WTC11 (cell line): ENCODE data around the gene BCL2A1. TPM values are rescaled to one million over a fixed set of nuclear protein-coding genes. Genes with fewer than 3 reads are reported as not detected.

Source experiments
- ATAC-seq: fragments of 200-7000 bp; cut with Tn5 transposase; 2 replicates; pipeline ENCODE4 v1.10.0; 2021; ENCODE audit warnings: mild to moderate bottlenecking, moderate library complexity
- CTCF ChIA-PET: fragments of 300-600 bp; sonication (Branson Sonifier 250); formaldehyde crosslinking; loops from one replicate; lab custom pipeline; 2021; ENCODE audit warnings: antibody characterized with exemption; lab: Charles Lee
- POLR2A ChIA-PET: fragments of 350-600 bp; sonication (Branson Sonifier 250); formaldehyde crosslinking; loops from one replicate; lab custom pipeline; 2021; ENCODE audit warnings: antibody characterized with exemption; lab: Charles Lee
- DNase-seq: peaks from one replicate; pipeline ENCODE4 v3.0.0; 2021; ENCODE audit warnings: low spot score
- H3K27ac Mint-ChIP-seq: 2 replicates; pipeline ENCODE4 v1.8.0; 2021; ENCODE audit warnings: mixed read lengths
- H3K27me3 Mint-ChIP-seq: 2 replicates; pipeline ENCODE4 v1.8.0; 2021; ENCODE audit warnings: low read depth, mild to moderate bottlenecking, moderate library complexity, mixed read lengths
- H3K36me3 Mint-ChIP-seq: 2 replicates; pipeline ENCODE4 v1.8.0; 2021; ENCODE audit warnings: mixed read lengths
- H3K4me1 Mint-ChIP-seq: 2 replicates; pipeline ENCODE4 v1.8.0; 2022; ENCODE audit warnings: mixed read lengths
- H3K4me3 Mint-ChIP-seq: 2 replicates; pipeline ENCODE4 v1.8.0; 2021; ENCODE audit warnings: mild to moderate bottlenecking, moderate library complexity, mixed read lengths
- H3K9me3 Mint-ChIP-seq: 2 replicates; pipeline ENCODE4 v1.8.0; 2021; ENCODE audit warnings: mixed read lengths
- AR ChIP-seq: fragments of 250-450 bp; sonication (Bioruptor Pico); IDR thresholded peaks from 2 replicates; pipeline ENCODE4 v1.9.0; 2021; ENCODE audit warnings: mild to moderate bottlenecking
- CBFB ChIP-seq: sonication (generic); formaldehyde crosslinking; IDR thresholded peaks from 2 replicates; pipeline ENCODE4 v1.8.1; 2022; ENCODE audit warnings: mild to moderate bottlenecking, low read depth, missing genetic modification reagents
- E2F4 ChIP-seq: sonication (generic); formaldehyde crosslinking; IDR thresholded peaks from 2 replicates; pipeline ENCODE4 v1.8.1; 2022; ENCODE audit warnings: low read depth, mild to moderate bottlenecking, moderate library complexity, missing genetic modification reagents, borderline replicate concordance
- EMX1 ChIP-seq: fragments of 250-450 bp; sonication (Bioruptor Pico); IDR thresholded peaks from 2 replicates; pipeline ENCODE4 v1.8.0; 2021; ENCODE audit warnings: mild to moderate bottlenecking
- ESRRA ChIP-seq: sonication (generic); formaldehyde crosslinking; IDR thresholded peaks from 2 replicates; pipeline ENCODE4 v1.8.1; 2022; ENCODE audit warnings: mild to moderate bottlenecking, missing genetic modification reagents, borderline replicate concordance
- FOXK1 ChIP-seq: sonication (generic); formaldehyde crosslinking; IDR thresholded peaks from 2 replicates; pipeline ENCODE4 v1.8.0; 2022; ENCODE audit warnings: mild to moderate bottlenecking, moderate library complexity, missing genetic modification reagents
- FOXP4 ChIP-seq: sonication (generic); formaldehyde crosslinking; IDR thresholded peaks from 2 replicates; pipeline ENCODE4 v1.8.0; 2022; ENCODE audit warnings: mild to moderate bottlenecking, missing genetic modification reagents
- GTF2I ChIP-seq: fragments of 250-450 bp; sonication (Bioruptor Pico); conservative IDR thresholded peaks from 2 replicates; pipeline ENCODE4 v1.4.0; 2021; ENCODE audit warnings: mild to moderate bottlenecking
- HMGA2 ChIP-seq: fragments of 250-450 bp; sonication (Bioruptor Pico); IDR thresholded peaks from 2 replicates; pipeline ENCODE4 v1.4.0; 2021; ENCODE audit warnings: mild to moderate bottlenecking, moderate library complexity
- JUN ChIP-seq: sonication (generic); formaldehyde crosslinking; IDR thresholded peaks from 2 replicates; pipeline ENCODE4 v1.8.0; 2023; ENCODE audit warnings: mild to moderate bottlenecking, missing genetic modification reagents
- MYBL2 ChIP-seq: sonication (generic); formaldehyde crosslinking; IDR thresholded peaks from 2 replicates; pipeline ENCODE4 v1.8.1; 2023; ENCODE audit warnings: mild to moderate bottlenecking, moderate library complexity, missing genetic modification reagents
- SOX15 ChIP-seq: fragments of 250-450 bp; sonication (Bioruptor Pico); IDR thresholded peaks from 2 replicates; pipeline ENCODE4 v1.9.0; 2021; ENCODE audit warnings: mild to moderate bottlenecking
- SP1 ChIP-seq: sonication (generic); formaldehyde crosslinking; conservative IDR thresholded peaks from 2 replicates; pipeline ENCODE4 v1.8.1; 2022; ENCODE audit warnings: missing genetic modification reagents
- TCF7 ChIP-seq: sonication (generic); formaldehyde crosslinking; IDR thresholded peaks from 2 replicates; pipeline ENCODE4 v1.8.0; 2022; ENCODE audit warnings: mild to moderate bottlenecking, low read depth, missing genetic modification reagents, moderate library complexity
- USF1 ChIP-seq: sonication (generic); formaldehyde crosslinking; IDR thresholded peaks from 2 replicates; pipeline ENCODE4 v1.8.0; 2022; ENCODE audit warnings: mild to moderate bottlenecking, missing genetic modification reagents
- ZBTB21 ChIP-seq: sonication (generic); formaldehyde crosslinking; IDR thresholded peaks from 2 replicates; pipeline ENCODE4 v1.8.1; 2023; ENCODE audit warnings: mild to moderate bottlenecking, missing genetic modification reagents, borderline replicate concordance
- ZMAT4 ChIP-seq: fragments of 250-450 bp; sonication (Bioruptor Pico); IDR thresholded peaks from 2 replicates; pipeline ENCODE4 v1.9.0; 2021; ENCODE audit warnings: mild to moderate bottlenecking
- ZNF423 ChIP-seq: fragments of 250-450 bp; sonication (Bioruptor Pico); IDR thresholded peaks from 2 replicates; pipeline ENCODE4 v2.1.2; 2022; ENCODE audit warnings: mild to moderate bottlenecking, moderate library complexity
- ZNF532 ChIP-seq: fragments of 250-450 bp; sonication (Bioruptor Pico); IDR thresholded peaks from 2 replicates; pipeline ENCODE4 v1.9.0; 2021; ENCODE audit warnings: mild to moderate bottlenecking, borderline replicate concordance
- ZNF671 ChIP-seq: fragments of 250-450 bp; sonication (Bioruptor Pico); IDR thresholded peaks from 2 replicates; pipeline ENCODE4 v1.8.0; 2021; ENCODE audit warnings: mild to moderate bottlenecking
- total RNA-seq: library from RNA; stranded (reverse); gene quantifications from 3 replicates; pipeline ENCODE4 v1.2.3, GENCODE V29; 2021

The BCL2A1 gene
- total RNA-seq, 1 experiment from 2014 or later, result 0.28 TPM

GRCh38 chr15:79939399-79939798, 31.6 kb downstream of the BCL2A1 start:
- ATAC-seq (no peak), DNase-seq (no peak)
- ChIA-PET CTCF (no interaction called here), POLR2A (no interaction called here)
- Mint-ChIP-seq H3K36me3 (0 out of 2 replicates have a peak, but pooled peaks cover 3% of the 10 kb centered on the region), H3K4me3 (no peak overlapping the region), H3K27me3 (no peaks in the 10 kb centered on the region), H3K4me1 (no peaks in the 10 kb centered on the region)
- no peak for TF ChIP-seq MYBL2 (CRISPR knock-in tag)
- TF ChIP-seq TCF7 (CRISPR knock-in tag), result no peak
- TF ChIP-seq ZMAT4, result no peak
- TF ChIP-seq JUN, result no peak
- no peak for TF ChIP-seq AR (CRISPR knock-in tag)
- TF ChIP-seq ZNF671 (CRISPR knock-in tag), result no peak
- TF ChIP-seq, all 79 proteins: peak for 0
- peaks cover 9% of the 10 kb centered on the region for H3K9me3 Mint-ChIP-seq
- no peak overlapping the region for H3K27ac Mint-ChIP-seq

GRCh38 chr15:79938143-79938542, 32.9 kb downstream of the BCL2A1 start:
- no peak for TF ChIP-seq CBFB (CRISPR knock-in tag)
- no peak for TF ChIP-seq E2F4
- no peak for TF ChIP-seq EMX1 (CRISPR knock-in tag)
- no peak for TF ChIP-seq ESRRA (CRISPR knock-in tag)
- TF ChIP-seq GTF2I (CRISPR knock-in tag), result no peak
- no peak for TF ChIP-seq AR (CRISPR knock-in tag)
- no peak for TF ChIP-seq ZBTB21 (CRISPR knock-in tag)
- no peak for TF ChIP-seq SOX15 (CRISPR knock-in tag)
- TF ChIP-seq FOXP4, result no peak
- TF ChIP-seq ZNF423 (CRISPR knock-in tag), result no peak
- TF ChIP-seq ZNF532 (CRISPR knock-in tag), result no peak
- no peak for TF ChIP-seq SP1
- no peak for TF ChIP-seq ZMAT4
- no peak for TF ChIP-seq FOXK1 (CRISPR knock-in tag)
- no peak for TF ChIP-seq USF1 (CRISPR knock-in tag)
- no peak for TF ChIP-seq HMGA2 (CRISPR knock-in tag)
- Mint-ChIP-seq H3K9me3 (peaks cover 9% of the 10 kb centered on the region), H3K4me3 (no peak overlapping the region), H3K36me3 (0 out of 2 replicates have a peak, but pooled peaks cover 3% of the 10 kb centered on the region), H3K4me1 (no peaks in the 10 kb centered on the region), H3K27ac (no peak overlapping the region), H3K27me3 (no peaks in the 10 kb centered on the region)
- ChIA-PET CTCF (interaction anchor here (0.7 kb wide), 1 partner anchor 1577 kb away, joined by 3 read pairs; no protein-coding TSS in a partner anchor), POLR2A (no interaction called here)
- no peak for DNase-seq
- ATAC-seq, result no peak
